K562 (cell line): Measurements from ENCODE around the gene ACAP2. TPM values are rescaled to one million over a fixed set of nuclear protein-coding genes. Genes with fewer than 3 reads are reported as not detected.

ENCODE experiments used
- ATAC-seq: fragments of 200-7000 bp; cut with Tn5 transposase; 3 replicates; pipeline ENCODE4 v1.9.1; 2020; ENCODE audit warnings: moderate library complexity
- BruUV-seq: library from RNA; stranded (reverse); fragments of 400-500 nt; replicated peaks from 2 replicates; lab custom pipeline; 2021; lab: Mats Ljungman, UMichigan
- CTCF ChIA-PET: fragments of 300-600 bp; formaldehyde crosslinking; extraction: SDS; loops from one replicate; lab custom pipeline; 2021; ENCODE audit warnings: low intra/inter-chr PET ratio; lab: Yijun Ruan, JAX
- POLR2A ChIA-PET: fragments of 300-600, 350-650 bp; sonication (Branson Sonifier 250); formaldehyde crosslinking; extraction: SDS; loops from one replicate; lab custom pipeline; 2021; ENCODE audit warnings: antibody characterized with exemption, inconsistent platforms; lab: Yijun Ruan, JAX
- DNase-seq, 4 experiments: peaks; one replicate each; pipeline versions ENCODE4 v3.0.0 to v3.0.0-alpha.2; 2011 to 2018; ENCODE audit warnings: low spot score in 3 of 4, mixed read lengths in 3 of 4; ENCODE audit errors: extremely low read depth in 1 of 4
- FAIRE-seq: peaks from 2 replicates; lab custom pipeline; 2011; peaks lifted over from hg19 to GRCh38; lab: Jason Lieb, UNC
- H2AFZ ChIP-seq: 2 replicates; pipeline ENCODE4 v1.6.0; 2011; ENCODE audit warnings: low read depth, low read length, control low read depth, inconsistent platforms
- H3K27ac ChIP-seq: fragments of 200-600 bp; 3 replicates; pipeline ENCODE4 v1.8.0; 2011; ENCODE audit warnings: low read depth, mild to moderate bottlenecking, control low read depth, inconsistent platforms, low read length, moderate library complexity, mixed read lengths; ENCODE audit errors: extremely low read depth
- H3K27me3 ChIP-seq, 2 experiments: fragments of 300-600 bp in 1 of 2; 2 replicates in 1 of 2; 3 replicates in 1 of 2; pipeline versions ENCODE4 v1.6.0 to v1.8.0; 2011; ENCODE audit warnings: inconsistent platforms in 2 of 2, low read length in 2 of 2, mild to moderate bottlenecking in 1 of 2, mixed read lengths in 1 of 2, moderate library complexity in 1 of 2; ENCODE audit not compliant: control insufficient read depth in 2 of 2, insufficient read depth in 2 of 2
- H3K36me3 ChIP-seq: fragments of 300-600 bp; 3 replicates; pipeline ENCODE4 v1.8.0; 2011; ENCODE audit warnings: mild to moderate bottlenecking, low read length, inconsistent platforms; ENCODE audit not compliant: control insufficient read depth, insufficient read depth
- H3K4me1 ChIP-seq, 2 experiments: fragments of 200-600 bp in 1 of 2; replicated peaks in 1 of 2; 2 replicates in 1 of 2; 3 replicates in 1 of 2; pipeline versions ENCODE4 v1.5.1 to v1.8.0; 2011; ENCODE audit warnings: inconsistent platforms in 2 of 2, low read length in 2 of 2, mild to moderate bottlenecking in 1 of 2, mixed read lengths in 1 of 2, moderate library complexity in 1 of 2; ENCODE audit not compliant: control insufficient read depth in 2 of 2, insufficient read depth in 2 of 2
- H3K4me2 ChIP-seq: 2 replicates; pipeline ENCODE4 v1.6.1; 2011; ENCODE audit warnings: low read length, control low read depth, inconsistent platforms, mixed read lengths; ENCODE audit not compliant: insufficient read depth
- H3K4me3 ChIP-seq: fragments of 200-600 bp; sonication (generic), shearing (Covaris generic); 2 replicates; pipeline ENCODE4 v1.5.1; 2016; ENCODE audit warnings: control low read depth, inconsistent platforms
- H3K79me2 ChIP-seq: fragments of 200-600 bp; 3 replicates; pipeline ENCODE4 v1.8.0; 2011; ENCODE audit warnings: low read length, inconsistent platforms; ENCODE audit not compliant: control insufficient read depth, insufficient read depth
- H3K9ac ChIP-seq, 2 experiments: 2 replicates each; pipeline versions ENCODE4 v1.6.0 to v1.6.1; 2011; ENCODE audit warnings: low read depth in 2 of 2, low read length in 2 of 2, control low read depth in 1 of 2, inconsistent platforms in 1 of 2, mild to moderate bottlenecking in 1 of 2, mixed read lengths in 1 of 2; ENCODE audit not compliant: insufficient read depth in 1 of 2
- H3K9me1 ChIP-seq: one replicate; pipeline ENCODE4 v1.6.0; 2011; ENCODE audit warnings: inconsistent platforms, mild to moderate bottlenecking, low read length, moderate library complexity; ENCODE audit not compliant: control insufficient read depth, insufficient read depth
- H3K9me3 ChIP-seq: replicated peaks from 2 replicates; pipeline ENCODE4 v1.5.1; 2011; ENCODE audit warnings: low read depth, low read length, inconsistent platforms; ENCODE audit not compliant: control insufficient read depth, insufficient read depth
- H4K20me1 ChIP-seq: replicated peaks from 2 replicates; pipeline ENCODE4 v1.6.1; 2011; ENCODE audit warnings: low read length, inconsistent platforms, mixed read lengths; ENCODE audit not compliant: control insufficient read depth, insufficient read depth
- BMI1 ChIP-seq: fragments of 150-350 bp; IDR thresholded peaks from 2 replicates; pipeline ENCODE4 v1.6.1; 2014; ENCODE audit warnings: low read length
- C11orf30 ChIP-seq: fragments of 450-650 bp; IDR thresholded peaks from 2 replicates; pipeline ENCODE4 v1.6.1; 2016; ENCODE audit warnings: low read depth, mild to moderate bottlenecking
- CHD2 ChIP-seq: IDR thresholded peaks from 2 replicates; pipeline ENCODE4 v1.6.1; 2011; ENCODE audit warnings: low read depth, low read length
- E2F3 ChIP-seq: fragments of 250-450 bp; sonication (Bioruptor Pico); IDR thresholded peaks from 2 replicates; pipeline ENCODE4 v1.4.0; 2020; ENCODE audit warnings: mild to moderate bottlenecking
- ILF3 ChIP-seq: fragments of 450-650 bp; IDR thresholded peaks from 2 replicates; pipeline ENCODE4 v1.6.1; 2018; ENCODE audit warnings: antibody characterized with exemption, mild to moderate bottlenecking, moderate library complexity, borderline replicate concordance
- NONO ChIP-seq, 2 experiments: fragments of 200-400 bp in 1 of 2; fragments of 450-650 bp in 1 of 2; formaldehyde crosslinking in 1 of 2; IDR thresholded peaks; 2 replicates each; pipeline ENCODE4 v1.6.1; 2017; ENCODE audit warnings: low read depth in 2 of 2, mild to moderate bottlenecking in 2 of 2, moderate library complexity in 2 of 2, low read length in 1 of 2
- NR2F6 ChIP-seq: fragments of 450-650 bp; formaldehyde crosslinking; IDR thresholded peaks from 2 replicates; pipeline ENCODE4 v1.4.0; 2020; ENCODE audit warnings: mild to moderate bottlenecking
- ZNF124 ChIP-seq: sonication (generic); formaldehyde crosslinking; IDR thresholded peaks from 2 replicates; pipeline ENCODE4 v1.8.1; 2022; ENCODE audit warnings: missing genetic modification reagents
- ZNF175 ChIP-seq: fragments of 200-800 bp; sonication (Bioruptor generic); IDR thresholded peaks from 2 replicates; pipeline ENCODE4 v1.6.1; 2016; ENCODE audit warnings: low read depth, mild to moderate bottlenecking, missing genetic modification characterization, missing compliant biosample characterization
- ZNF644 ChIP-seq: fragments of 200-800 bp; sonication (Bioruptor generic); IDR thresholded peaks from 2 replicates; pipeline ENCODE4 v1.6.1; 2016; ENCODE audit warnings: low read depth, missing genetic modification characterization, missing compliant biosample characterization
- WGBS: fragments of 100-300 bp; shearing (Covaris generic); methylation state at CpG from one replicate; pipeline ENCODE4 v1.1.6; 2016; ENCODE audit warnings: low coverage, mixed read lengths; ENCODE audit not compliant: insufficient coverage; ENCODE audit errors: missing lambda C conversion rate; 5-methylcytosine and 5-hydroxymethylcytosine counted together
- in situ Hi-C: fragments of 300-500 bp; cut with MboI; formaldehyde crosslinking; loops from 4 replicates; pipeline ENCODE4 v1.15.0; 2018; ENCODE audit warnings: inconsistent platforms, mixed read lengths
- intact Hi-C: fragments of 100-400 bp; cut with micrococcal nuclease; formaldehyde crosslinking; loops from 2 replicates; pipeline ENCODE4 v1.14.2; 2022
- polyA plus RNA-seq, 8 experiments: library from polyadenylated mRNA; depleted of rRNA in 4 of 8; stranded (reverse) in 5 of 8; unstranded in 3 of 8; fragments of >200 nt; fragmentation: Nextera tagmentation in 2 of 8; fragmentation: Illumina TruSeq in 1 of 8; extraction: Ambion mirVana in 2 of 8; extraction: Trizol in 1 of 8; gene quantifications; 2 replicates each; pipeline versions ENCODE4 v1.2.1 to v1.2.3, GENCODE V29; 2011 to 2014; ENCODE audit warnings: inconsistent platforms in 1 of 8, missing spikeins in 1 of 8
- total RNA-seq, 7 experiments: library from RNA; depleted of rRNA in 6 of 7; stranded (reverse); fragments of >200 nt in 6 of 7; fragmentation: Illumina TruSeq in 2 of 7; extraction: Trizol in 2 of 7; gene quantifications; 2 replicates each; pipeline versions ENCODE4 v1.2.1 to v1.2.3, GENCODE V29; 2011 to 2021; ENCODE audit warnings: low replicate concordance in 1 of 7
- TF ChIP-seq, protein P1 (sequence below): fragments of 450-650 bp; IDR thresholded peaks from 2 replicates; pipeline ENCODE4 v1.6.1; 2016; ENCODE audit warnings: low read depth, mild to moderate bottlenecking, moderate library complexity
- TF ChIP-seq, protein P2 (sequence below), 2 experiments: fragments of 450-650 bp; formaldehyde crosslinking in 1 of 2; IDR thresholded peaks; 2 replicates each; pipeline versions ENCODE4 v1.4.0 to v1.6.1; 2014 to 2020; ENCODE audit warnings: mild to moderate bottlenecking in 2 of 2, borderline replicate concordance in 1 of 2, low read depth in 1 of 2

ACAP2 gene
- total and polyA plus RNA-seq, 9 of the 15 experiments (the other 6 are each of a cell fraction or from before 2014, with no cell fraction given) = 10.6 to 52.7 (median 34.4) TPM

DNA sequence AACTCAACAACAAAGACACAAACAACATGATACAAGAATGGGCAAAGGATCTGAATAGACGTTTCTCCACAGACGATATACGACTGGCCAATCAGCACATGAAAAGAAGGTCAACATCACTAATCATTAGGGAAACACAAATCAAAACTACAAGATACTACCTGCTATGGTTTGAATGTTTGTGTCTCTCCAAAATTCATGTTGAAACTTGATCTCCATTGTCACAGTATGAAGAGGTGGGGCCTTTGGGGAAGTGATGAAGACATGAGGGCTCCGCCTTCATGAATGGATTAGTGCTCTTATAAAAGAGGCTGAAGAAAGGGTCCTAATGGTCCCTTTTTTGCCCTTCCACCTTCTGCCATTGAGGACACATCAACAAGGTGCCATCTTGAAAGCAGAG is 32.3 kb downstream of the ACAP2 start:
- FAIRE-seq (no peak), ATAC-seq (no peak; the same call in 2 of the 3 replicates), DNase-seq (no peak)
- CTCF ChIA-PET = no interaction called here
- H3K9me1 ChIP-seq = no peaks in the 10 kb centered on the region
- H3K79me2 ChIP-seq = peaks cover 83% of the 10 kb centered on the region
- POLR2A ChIA-PET = interaction anchor here (1.0 kb wide), 1 partner anchor 10 kb away, joined by 3 read pairs; no protein-coding TSS in a partner anchor
- H2AFZ ChIP-seq = no peak overlapping the region
- no peak overlapping the region for H3K9ac ChIP-seq
- H3K4me1 ChIP-seq = no peaks in the 10 kb centered on the region
- intact Hi-C loops (no loop called here), in situ Hi-C loops (no loop called here)
- H3K36me3 ChIP-seq = no peaks in the 10 kb centered on the region
- H4K20me1 ChIP-seq = peaks cover 5% of the 10 kb centered on the region; the same call in 1 of the 2 replicates
- H3K27me3 ChIP-seq = no peaks in the 10 kb centered on the region
- H3K4me2 ChIP-seq = no peak overlapping the region
- TF ChIP-seq ZNF644 (no peak), ZNF124 (no peak), NONO (IDR thresholded peaks at IDR 0.05; ENCODE audit: low read depth in 2 of 2, low read length in 1 of 2) (no peak), BMI1 (no peak), ILF3 (no peak), C11orf30 (no peak), ZNF175 (CRISPR knock-in tag) (no peak), CHD2 (no peak), E2F3 (CRISPR knock-in tag) (no peak), NR2F6 (CRISPR knock-in tag) (no peak)
- TF ChIP-seq, protein P1, sequence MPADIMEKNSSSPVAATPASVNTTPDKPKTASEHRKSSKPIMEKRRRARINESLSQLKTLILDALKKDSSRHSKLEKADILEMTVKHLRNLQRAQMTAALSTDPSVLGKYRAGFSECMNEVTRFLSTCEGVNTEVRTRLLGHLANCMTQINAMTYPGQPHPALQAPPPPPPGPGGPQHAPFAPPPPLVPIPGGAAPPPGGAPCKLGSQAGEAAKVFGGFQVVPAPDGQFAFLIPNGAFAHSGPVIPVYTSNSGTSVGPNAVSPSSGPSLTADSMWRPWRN = no peak
- TF ChIP-seq, protein P2, sequence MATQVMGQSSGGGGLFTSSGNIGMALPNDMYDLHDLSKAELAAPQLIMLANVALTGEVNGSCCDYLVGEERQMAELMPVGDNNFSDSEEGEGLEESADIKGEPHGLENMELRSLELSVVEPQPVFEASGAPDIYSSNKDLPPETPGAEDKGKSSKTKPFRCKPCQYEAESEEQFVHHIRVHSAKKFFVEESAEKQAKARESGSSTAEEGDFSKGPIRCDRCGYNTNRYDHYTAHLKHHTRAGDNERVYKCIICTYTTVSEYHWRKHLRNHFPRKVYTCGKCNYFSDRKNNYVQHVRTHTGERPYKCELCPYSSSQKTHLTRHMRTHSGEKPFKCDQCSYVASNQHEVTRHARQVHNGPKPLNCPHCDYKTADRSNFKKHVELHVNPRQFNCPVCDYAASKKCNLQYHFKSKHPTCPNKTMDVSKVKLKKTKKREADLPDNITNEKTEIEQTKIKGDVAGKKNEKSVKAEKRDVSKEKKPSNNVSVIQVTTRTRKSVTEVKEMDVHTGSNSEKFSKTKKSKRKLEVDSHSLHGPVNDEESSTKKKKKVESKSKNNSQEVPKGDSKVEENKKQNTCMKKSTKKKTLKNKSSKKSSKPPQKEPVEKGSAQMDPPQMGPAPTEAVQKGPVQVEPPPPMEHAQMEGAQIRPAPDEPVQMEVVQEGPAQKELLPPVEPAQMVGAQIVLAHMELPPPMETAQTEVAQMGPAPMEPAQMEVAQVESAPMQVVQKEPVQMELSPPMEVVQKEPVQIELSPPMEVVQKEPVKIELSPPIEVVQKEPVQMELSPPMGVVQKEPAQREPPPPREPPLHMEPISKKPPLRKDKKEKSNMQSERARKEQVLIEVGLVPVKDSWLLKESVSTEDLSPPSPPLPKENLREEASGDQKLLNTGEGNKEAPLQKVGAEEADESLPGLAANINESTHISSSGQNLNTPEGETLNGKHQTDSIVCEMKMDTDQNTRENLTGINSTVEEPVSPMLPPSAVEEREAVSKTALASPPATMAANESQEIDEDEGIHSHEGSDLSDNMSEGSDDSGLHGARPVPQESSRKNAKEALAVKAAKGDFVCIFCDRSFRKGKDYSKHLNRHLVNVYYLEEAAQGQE (IDR thresholded peaks at IDR 0.05; ENCODE audit: borderline replicate concordance) = no peak
- TF ChIP-seq, protein P2 (CRISPR knock-in tag; IDR thresholded peaks at IDR 0.05; ENCODE audit: low read depth) = no peak
- WGBS = 94% methylated on average over 4 of the region's 4 CpGs
- no peak overlapping the region for H3K27ac ChIP-seq
- BruUV-seq = no TSS peak
- no peaks in the 10 kb centered on the region for H3K9me3 ChIP-seq
- H3K4me3 ChIP-seq = no peak overlapping the region
